Upper lobe of right lung (tissue), 1 donor: Measurements from ENCODE around the gene CERS6. TPM values are rescaled to one million over a fixed set of nuclear protein-coding genes. Genes with fewer than 3 reads are reported as not detected.

Experiments
- ATAC-seq: fragments of 200-7000 bp; cut with Tn5 transposase; one replicate; pipeline ENCODE4 v1.9.1; 2020; ENCODE audit warnings: mild to moderate bottlenecking, moderate library complexity
- DNase-seq: peaks from one replicate; pipeline ENCODE4 v3.0.0-alpha.2; 2020
- H3K27ac ChIP-seq: fragments of 200-600 bp; one replicate; pipeline ENCODE4 v1.8.0; 2022
- H3K27me3 ChIP-seq: fragments of 200-600 bp; one replicate; pipeline ENCODE4 v1.8.0; 2022; ENCODE audit warnings: mild to moderate bottlenecking
- H3K36me3 ChIP-seq: fragments of 200-600 bp; one replicate; pipeline ENCODE4 v1.8.0; 2022
- H3K4me1 ChIP-seq: fragments of 200-600 bp; one replicate; pipeline ENCODE4 v1.8.0; 2022
- H3K4me3 ChIP-seq: fragments of 200-600 bp; one replicate; pipeline ENCODE4 v1.8.0; 2022; ENCODE audit warnings: mild to moderate bottlenecking
- H3K9me3 ChIP-seq: fragments of 200-600 bp; one replicate; pipeline ENCODE4 v1.8.0; 2022
- intact Hi-C: fragments of 100-400 bp; cut with DNase I; formaldehyde crosslinking; loops from one replicate; pipeline ENCODE4 v1.11.0; 2022
- total RNA-seq: library from RNA; stranded (reverse); fragmentation: NEBNext Ultra II Directional; extraction: Animal tissue kit (Norgen Biotek cat#: 25700); gene quantifications from one replicate; pipeline ENCODE4 v1.2.1, GENCODE V29; 2021
- TF ChIP-seq, protein P1 (sequence below): fragments of 200-600 bp; IDR thresholded peaks from one replicate; pipeline ENCODE4 v1.8.0; 2022; ENCODE audit warnings: antibody characterized with exemption
- donor health status: DM: no; HTN: yes; CAD: no; lungs with severe emphysema.

CERS6 gene
- total RNA-seq, 1 donor from 2014 or later = 17.8 TPM

DNA sequence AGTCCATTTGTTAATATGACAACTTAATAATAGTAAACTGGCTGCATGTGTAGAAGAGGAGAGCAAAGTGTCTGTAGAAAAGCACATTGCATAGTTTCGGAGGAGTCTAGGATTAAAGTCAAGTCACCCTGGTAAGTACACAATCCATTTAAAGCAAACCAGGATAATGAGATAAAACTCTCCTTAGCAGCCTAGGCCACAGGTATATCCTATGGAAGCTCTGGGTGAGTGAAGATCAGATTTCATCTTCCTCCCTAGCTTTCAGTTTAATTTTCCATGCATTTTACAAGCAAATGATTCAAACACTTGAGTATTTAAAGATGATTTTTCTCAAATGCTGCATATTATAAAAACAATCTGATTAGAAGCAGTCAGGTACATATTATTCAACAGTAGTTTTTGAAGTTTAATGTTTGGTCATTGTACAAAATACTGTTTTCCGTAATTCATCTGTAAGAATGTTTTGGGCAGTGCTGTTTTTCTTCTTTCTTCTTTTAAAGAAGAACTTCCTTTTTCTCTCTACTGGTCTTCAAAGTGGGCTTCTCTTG lies 10.2 kb downstream of the CERS6 start:
- no peak overlapping the region for H3K27ac ChIP-seq
- H3K9me3 ChIP-seq = no peaks in the 10 kb centered on the region
- DNase-seq (no peak), ATAC-seq (no peak)
- no peaks in the 10 kb centered on the region for H3K36me3 ChIP-seq
- peaks cover 21% of the 10 kb centered on the region for H3K4me1 ChIP-seq
- H3K4me3 ChIP-seq = no peak overlapping the region
- intact Hi-C loops = no loop called here
- H3K27me3 ChIP-seq = no peaks in the 10 kb centered on the region
- TF ChIP-seq, protein P1, sequence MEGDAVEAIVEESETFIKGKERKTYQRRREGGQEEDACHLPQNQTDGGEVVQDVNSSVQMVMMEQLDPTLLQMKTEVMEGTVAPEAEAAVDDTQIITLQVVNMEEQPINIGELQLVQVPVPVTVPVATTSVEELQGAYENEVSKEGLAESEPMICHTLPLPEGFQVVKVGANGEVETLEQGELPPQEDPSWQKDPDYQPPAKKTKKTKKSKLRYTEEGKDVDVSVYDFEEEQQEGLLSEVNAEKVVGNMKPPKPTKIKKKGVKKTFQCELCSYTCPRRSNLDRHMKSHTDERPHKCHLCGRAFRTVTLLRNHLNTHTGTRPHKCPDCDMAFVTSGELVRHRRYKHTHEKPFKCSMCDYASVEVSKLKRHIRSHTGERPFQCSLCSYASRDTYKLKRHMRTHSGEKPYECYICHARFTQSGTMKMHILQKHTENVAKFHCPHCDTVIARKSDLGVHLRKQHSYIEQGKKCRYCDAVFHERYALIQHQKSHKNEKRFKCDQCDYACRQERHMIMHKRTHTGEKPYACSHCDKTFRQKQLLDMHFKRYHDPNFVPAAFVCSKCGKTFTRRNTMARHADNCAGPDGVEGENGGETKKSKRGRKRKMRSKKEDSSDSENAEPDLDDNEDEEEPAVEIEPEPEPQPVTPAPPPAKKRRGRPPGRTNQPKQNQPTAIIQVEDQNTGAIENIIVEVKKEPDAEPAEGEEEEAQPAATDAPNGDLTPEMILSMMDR = no peak

DNA sequence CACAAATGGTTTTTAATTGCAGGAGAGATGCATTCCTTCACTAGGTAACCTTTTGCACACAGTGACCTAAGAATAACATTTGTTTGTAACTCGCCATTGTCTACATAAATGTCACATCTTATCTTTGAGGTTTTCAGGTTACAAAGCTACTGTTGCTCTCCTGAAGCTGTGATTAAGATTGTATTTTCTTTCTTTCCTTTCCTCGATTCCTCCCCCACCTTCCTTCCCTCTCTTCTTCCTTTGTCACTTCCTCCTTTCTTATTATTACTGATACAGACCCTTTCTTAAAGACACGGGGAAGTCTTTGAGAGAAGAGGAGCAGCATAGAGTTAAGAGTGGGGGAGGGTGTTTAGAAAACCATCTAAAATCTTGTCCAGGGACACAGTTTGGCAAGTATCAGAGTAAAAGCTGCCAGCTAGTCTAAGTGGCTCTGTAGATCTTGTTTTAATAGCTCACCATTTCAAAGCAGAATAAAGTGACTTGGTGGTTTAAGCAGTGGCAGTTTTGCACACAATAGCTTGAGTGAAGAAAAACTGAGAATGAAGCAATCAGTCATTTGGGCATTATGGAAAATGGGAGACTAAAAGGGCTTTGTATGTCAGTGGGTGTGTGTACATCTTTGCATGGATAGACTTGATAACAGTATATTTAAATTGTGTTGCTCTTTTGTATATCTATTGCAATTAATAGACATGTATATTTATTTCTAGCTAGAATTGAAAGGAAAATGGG lies 10.9 kb downstream of the CERS6 start:
- H3K36me3 ChIP-seq = no peaks in the 10 kb centered on the region
- no peak overlapping the region for H3K27ac ChIP-seq
- no peak overlapping the region for H3K4me3 ChIP-seq

DNA sequence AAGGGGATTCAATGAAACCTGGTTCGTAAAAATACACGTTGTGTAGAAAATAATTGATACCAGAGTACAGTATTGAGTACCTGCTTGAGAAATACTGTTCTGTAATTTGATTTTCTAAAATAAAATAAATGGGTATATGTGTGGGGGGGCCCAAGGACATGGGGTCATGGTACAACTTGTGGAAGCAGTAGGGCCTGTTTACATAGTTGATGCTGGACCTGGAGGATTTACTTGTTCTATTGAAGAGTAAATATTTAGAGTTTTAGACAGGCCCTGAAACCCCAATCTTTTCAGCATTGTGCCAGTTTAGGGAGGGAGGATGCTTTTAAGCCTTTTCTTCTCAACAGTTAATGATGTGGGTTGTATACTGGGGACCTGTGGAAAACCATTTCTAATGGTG lies 11.7 kb downstream of the CERS6 start:
- H3K4me1 ChIP-seq = peaks cover 21% of the 10 kb centered on the region
- no peak for ATAC-seq
- no peak overlapping the region for H3K4me3 ChIP-seq

More for the DNA sequence above, 10.9 kb downstream of the CERS6 start:
- Histone ChIP-seq H3K4me1 (peaks cover 21% of the 10 kb centered on the region), H3K9me3 (no peaks in the 10 kb centered on the region), H3K27me3 (no peaks in the 10 kb centered on the region)
- no peak for DNase-seq
- intact Hi-C loops = no loop called here
- TF ChIP-seq, protein P1 = no peak
- ATAC-seq = no peak

DNA sequence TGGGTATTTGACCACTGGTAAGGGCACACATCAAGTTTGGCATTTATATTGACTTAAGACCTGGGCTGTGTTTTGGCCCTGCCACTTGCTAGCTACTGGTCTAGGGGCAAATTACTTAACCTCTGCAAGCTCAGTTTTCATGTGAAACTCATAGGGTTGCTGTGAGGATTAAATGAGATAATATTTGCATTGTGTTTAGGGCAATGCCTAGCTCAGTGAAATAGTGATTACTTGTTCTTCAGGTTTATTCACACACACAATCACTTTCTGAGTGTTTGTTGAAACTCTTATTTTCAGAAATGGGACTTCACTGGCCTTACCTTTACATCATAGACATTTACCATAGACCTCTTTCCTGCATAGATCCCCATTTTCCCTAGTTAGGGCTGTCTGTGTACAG lies 12.3 kb downstream of the CERS6 start:
- Histone ChIP-seq H3K36me3 (no peaks in the 10 kb centered on the region), H3K4me1 (peaks cover 21% of the 10 kb centered on the region), H3K27ac (no peak overlapping the region), H3K27me3 (no peaks in the 10 kb centered on the region), H3K4me3 (no peak overlapping the region), H3K9me3 (no peaks in the 10 kb centered on the region)
- DNase-seq (no peak), ATAC-seq (no peak)
- intact Hi-C loops = no loop called here
- TF ChIP-seq, protein P1 = no peak

More for the DNA sequence above, 11.7 kb downstream of the CERS6 start:
- TF ChIP-seq, protein P1 = no peak
- no peak for DNase-seq
- Histone ChIP-seq H3K27ac (no peak overlapping the region), H3K36me3 (no peaks in the 10 kb centered on the region), H3K27me3 (no peaks in the 10 kb centered on the region), H3K9me3 (no peaks in the 10 kb centered on the region)
- intact Hi-C loops = no loop called here

DNA sequence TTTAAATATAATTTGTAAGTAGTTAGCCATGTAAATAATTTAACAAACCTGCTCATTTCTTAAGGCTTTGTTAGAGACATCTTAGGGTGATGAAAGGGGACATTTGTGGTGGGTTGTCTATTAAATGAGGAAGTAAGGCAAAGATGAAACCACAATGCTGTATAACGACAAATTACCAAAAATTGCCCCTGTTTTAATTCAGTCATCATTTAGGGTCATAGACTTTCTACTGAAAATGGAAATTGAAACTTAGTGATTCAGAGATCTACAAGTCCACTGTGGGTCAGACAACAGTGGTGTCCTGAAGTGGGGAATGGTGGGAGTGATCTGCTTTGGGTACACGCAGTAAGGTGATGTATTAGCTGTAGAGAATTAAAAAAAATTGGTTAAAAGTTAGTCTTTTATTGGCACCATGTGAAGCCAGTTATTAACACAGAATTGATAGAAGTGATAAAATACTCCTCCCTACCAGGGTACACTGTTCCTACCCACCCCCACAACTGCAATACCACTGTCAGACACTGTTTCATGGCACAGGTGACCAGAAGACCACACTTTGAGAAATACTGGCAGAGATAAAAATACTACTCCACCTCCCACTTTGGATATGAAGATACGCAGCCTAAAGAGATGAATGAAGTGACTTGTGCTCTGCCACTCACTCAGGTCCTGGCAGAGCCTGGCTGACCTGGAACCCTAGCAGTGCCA lies 13.4 kb downstream of the CERS6 start:
- peak; percentile 69 for ATAC-seq
- intact Hi-C loops = no loop called here
- TF ChIP-seq, protein P1 = no peak
- Histone ChIP-seq H3K9me3 (no peaks in the 10 kb centered on the region), H3K27ac (no peak overlapping the region), H3K36me3 (no peaks in the 10 kb centered on the region), H3K4me1 (peaks cover 21% of the 10 kb centered on the region), H3K4me3 (no peak overlapping the region), H3K27me3 (no peaks in the 10 kb centered on the region)
- DNase-seq = no peak
